Measurements from ENCODE around the gene PTCH2. TPM values are rescaled to one million over a fixed set of nuclear protein-coding genes. Genes with fewer than 3 reads are reported as not detected.
"Not testable (repeated sequence)": the region's sequence is repeated elsewhere in the genome, so short reads cannot be mapped to it uniquely, and the experiment has no call there.

The PTCH2 gene
- total RNA-seq, 1 donor from 2014 or later = 20.3 TPM

DNA sequence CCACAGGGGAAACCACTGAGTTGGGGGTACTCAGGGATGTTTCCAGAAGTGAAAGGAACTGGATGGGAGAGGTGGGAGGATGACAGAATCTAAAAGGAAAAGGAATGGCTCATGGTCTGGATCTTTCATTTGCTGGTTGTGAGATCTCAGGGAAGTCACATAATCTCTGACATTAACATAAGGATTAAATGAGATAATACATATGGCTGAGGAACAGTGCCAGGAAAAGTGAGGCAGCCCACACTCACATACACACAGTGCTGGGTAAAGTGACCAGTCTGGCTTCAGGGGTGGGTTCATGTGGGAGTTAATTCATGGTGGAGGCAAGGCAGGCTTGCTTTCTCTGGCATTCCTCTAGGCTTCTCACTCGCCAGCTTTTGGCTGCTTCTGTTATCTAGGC, 3.9 kb upstream of the PTCH2 start:
- TF ChIP-seq, protein P1, sequence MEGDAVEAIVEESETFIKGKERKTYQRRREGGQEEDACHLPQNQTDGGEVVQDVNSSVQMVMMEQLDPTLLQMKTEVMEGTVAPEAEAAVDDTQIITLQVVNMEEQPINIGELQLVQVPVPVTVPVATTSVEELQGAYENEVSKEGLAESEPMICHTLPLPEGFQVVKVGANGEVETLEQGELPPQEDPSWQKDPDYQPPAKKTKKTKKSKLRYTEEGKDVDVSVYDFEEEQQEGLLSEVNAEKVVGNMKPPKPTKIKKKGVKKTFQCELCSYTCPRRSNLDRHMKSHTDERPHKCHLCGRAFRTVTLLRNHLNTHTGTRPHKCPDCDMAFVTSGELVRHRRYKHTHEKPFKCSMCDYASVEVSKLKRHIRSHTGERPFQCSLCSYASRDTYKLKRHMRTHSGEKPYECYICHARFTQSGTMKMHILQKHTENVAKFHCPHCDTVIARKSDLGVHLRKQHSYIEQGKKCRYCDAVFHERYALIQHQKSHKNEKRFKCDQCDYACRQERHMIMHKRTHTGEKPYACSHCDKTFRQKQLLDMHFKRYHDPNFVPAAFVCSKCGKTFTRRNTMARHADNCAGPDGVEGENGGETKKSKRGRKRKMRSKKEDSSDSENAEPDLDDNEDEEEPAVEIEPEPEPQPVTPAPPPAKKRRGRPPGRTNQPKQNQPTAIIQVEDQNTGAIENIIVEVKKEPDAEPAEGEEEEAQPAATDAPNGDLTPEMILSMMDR (IDR thresholded peaks at IDR 0.05; ENCODE audit: partially characterized antibody, unreplicated experiment) = no peak
- no peaks in the 10 kb centered on the region for H3K36me3 Mint-ChIP-seq (ENCODE audit: unreplicated experiment)

DNA sequence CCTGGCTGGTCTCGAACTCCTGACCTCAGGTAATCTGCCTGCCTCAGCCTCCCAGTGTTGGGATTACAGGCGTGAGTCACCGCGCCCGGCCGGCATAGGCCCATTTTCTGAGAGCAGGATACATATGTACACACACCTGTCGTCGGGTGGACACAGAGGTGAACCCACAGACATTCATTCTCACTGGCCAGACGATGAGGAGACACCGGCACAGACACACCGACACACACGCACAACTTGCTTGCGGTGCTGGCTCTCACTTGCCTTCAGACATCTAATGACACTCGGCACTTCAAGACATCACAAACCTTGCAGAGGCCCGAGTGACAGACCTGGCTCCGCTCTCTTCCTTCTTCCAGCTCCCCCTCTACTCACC, 579 bp downstream of the PTCH2 start:
- TF ChIP-seq, protein P1 (IDR thresholded peaks at IDR 0.05; ENCODE audit: partially characterized antibody, unreplicated experiment) = no peak
- peaks cover 5% of the 10 kb centered on the region for H3K36me3 Mint-ChIP-seq (ENCODE audit: unreplicated experiment)
- no peak for DNase-seq
- peaks cover 15% of the 10 kb centered on the region for H3K4me1 Mint-ChIP-seq (ENCODE audit: low read depth, unreplicated experiment)
- H3K4me3 Mint-ChIP-seq (ENCODE audit: unreplicated experiment) = peak overlapping the region; percentile 93
- peak overlapping the region; percentile 62 for H3K27ac Mint-ChIP-seq (ENCODE audit: unreplicated experiment)
- peaks cover 6% of the 10 kb centered on the region for H3K9me3 Mint-ChIP-seq (ENCODE audit: unreplicated experiment)
- peaks cover 2% of the 10 kb centered on the region for H3K27me3 Mint-ChIP-seq (ENCODE audit: unreplicated experiment)

More for the DNA sequence above, 3.9 kb upstream of the PTCH2 start:
- Mint-ChIP-seq H3K9me3 (ENCODE audit: unreplicated experiment) (peaks cover 1% of the 10 kb centered on the region), H3K4me1 (ENCODE audit: low read depth, unreplicated experiment) (peaks cover 4% of the 10 kb centered on the region), H3K27ac (ENCODE audit: unreplicated experiment) (no peak overlapping the region), H3K27me3 (ENCODE audit: unreplicated experiment) (peaks cover 6% of the 10 kb centered on the region), H3K4me3 (ENCODE audit: unreplicated experiment) (no peak overlapping the region)
- DNase-seq = no peak

DNA sequence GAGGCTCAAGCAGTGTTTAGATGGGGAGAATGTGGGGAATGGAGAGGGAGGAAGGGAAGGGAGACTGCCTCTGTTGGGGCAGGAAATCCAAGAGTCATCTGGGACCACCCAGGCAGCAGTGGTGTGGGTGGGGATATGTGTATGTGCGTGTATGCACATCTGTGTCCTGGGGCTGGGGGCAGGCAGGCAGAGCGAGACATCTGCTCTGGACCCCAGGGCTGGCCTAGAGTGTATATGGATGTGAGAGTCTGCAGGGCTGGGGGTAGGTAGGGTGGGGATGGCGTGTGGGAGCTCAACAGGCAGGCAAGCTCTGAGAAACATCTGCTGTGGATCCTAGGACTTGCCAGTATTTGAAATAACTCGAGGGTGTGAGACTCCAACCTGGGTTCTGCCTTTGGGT, 3.5 kb downstream of the PTCH2 start:
- TF ChIP-seq, protein P1 (IDR thresholded peaks at IDR 0.05; ENCODE audit: partially characterized antibody, unreplicated experiment) = no peak
- H3K9me3 Mint-ChIP-seq (ENCODE audit: unreplicated experiment) = peaks cover 9% of the 10 kb centered on the region
- H3K27me3 Mint-ChIP-seq (ENCODE audit: unreplicated experiment) = peaks cover 2% of the 10 kb centered on the region
- no peak for DNase-seq
- H3K36me3 Mint-ChIP-seq (ENCODE audit: unreplicated experiment) = peaks cover 5% of the 10 kb centered on the region
- peaks cover 18% of the 10 kb centered on the region for H3K4me1 Mint-ChIP-seq (ENCODE audit: low read depth, unreplicated experiment)
- H3K27ac Mint-ChIP-seq (ENCODE audit: unreplicated experiment) = peak overlapping the region; percentile 86
- peak overlapping the region; percentile 14 for H3K4me3 Mint-ChIP-seq (ENCODE audit: unreplicated experiment)

DNA sequence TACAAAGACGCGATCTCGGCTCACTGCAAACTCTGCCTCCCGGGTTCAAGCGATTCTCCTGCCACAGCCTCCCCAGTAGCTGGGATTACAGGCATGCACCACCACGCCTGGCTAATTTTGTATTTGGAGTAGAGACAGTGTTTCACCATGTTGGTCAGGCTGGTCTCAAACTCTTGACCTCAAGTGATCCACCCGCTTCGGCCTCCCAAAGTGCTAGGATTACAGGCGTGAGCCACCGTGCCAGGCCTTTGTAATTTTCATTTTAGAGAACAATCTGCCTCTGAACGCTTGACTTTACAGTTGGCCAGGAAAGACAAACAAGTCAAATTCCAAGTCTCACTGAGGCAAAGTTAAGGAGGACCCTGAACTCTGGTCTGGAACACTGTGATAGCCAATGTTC, 4.8 kb downstream of the PTCH2 start:
- H3K9me3 Mint-ChIP-seq (ENCODE audit: unreplicated experiment); DNase-seq; H3K27ac Mint-ChIP-seq (ENCODE audit: unreplicated experiment): not testable (repeated sequence)

DNA sequence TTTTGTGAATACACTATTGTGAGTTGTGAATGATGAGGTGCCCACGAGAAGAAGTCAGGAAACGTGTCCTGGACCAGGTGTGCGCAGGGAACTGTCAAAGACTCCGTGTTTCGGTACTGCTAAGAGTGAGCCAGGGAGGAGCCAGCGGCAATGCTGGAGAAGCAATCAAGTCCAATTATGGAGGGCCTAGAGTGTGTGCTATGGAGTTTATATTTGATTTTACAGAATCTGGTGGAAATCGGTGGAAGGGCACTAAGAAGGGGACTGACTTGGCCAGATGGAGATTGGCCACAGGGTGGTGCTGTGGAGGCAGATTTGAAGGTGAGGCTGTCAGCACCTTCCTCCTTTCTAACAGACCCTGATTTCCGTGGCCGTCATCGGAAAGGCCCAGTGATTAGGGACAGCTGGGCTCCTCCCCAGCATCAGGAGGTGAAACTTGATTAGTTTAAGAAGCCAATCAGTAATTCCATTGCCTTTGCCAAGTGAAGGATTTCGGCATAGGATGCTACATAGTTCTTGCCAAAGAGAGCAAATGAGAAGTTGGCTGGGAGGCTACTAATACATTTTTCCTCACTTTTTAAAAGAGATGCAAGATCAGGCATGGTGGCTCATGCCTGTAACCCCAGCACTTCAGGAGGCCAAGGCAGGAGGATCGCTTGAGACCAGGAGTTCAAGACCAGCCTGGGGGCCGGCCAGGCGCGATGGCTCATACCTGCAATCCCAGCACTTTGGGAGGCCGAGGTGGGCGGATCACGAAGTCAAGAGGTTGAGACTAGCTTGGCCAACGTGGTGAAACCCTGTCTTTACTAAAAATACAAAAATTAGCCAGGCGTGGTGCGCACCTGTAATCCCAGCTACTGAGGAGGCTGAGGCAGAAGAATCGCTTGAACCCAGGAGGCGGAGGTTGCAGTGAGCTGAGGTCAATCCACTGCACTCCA, 7.0 kb downstream of the PTCH2 start:
- H3K4me3 Mint-ChIP-seq (ENCODE audit: unreplicated experiment) = no peak overlapping the region
- DNase-seq = peak; percentile 95
- peak overlapping the region; percentile 62 for H3K27ac Mint-ChIP-seq (ENCODE audit: unreplicated experiment)
- TF ChIP-seq, protein P1 (IDR thresholded peaks at IDR 0.05; ENCODE audit: partially characterized antibody, unreplicated experiment) = peak; percentile 73
- peaks cover 11% of the 10 kb centered on the region for H3K4me1 Mint-ChIP-seq (ENCODE audit: low read depth, unreplicated experiment)
- peaks cover 8% of the 10 kb centered on the region for H3K9me3 Mint-ChIP-seq (ENCODE audit: unreplicated experiment)
- H3K27me3 Mint-ChIP-seq (ENCODE audit: unreplicated experiment) = peaks cover 4% of the 10 kb centered on the region
- H3K36me3 Mint-ChIP-seq (ENCODE audit: unreplicated experiment) = no peaks in the 10 kb centered on the region

More for the DNA sequence above, 4.8 kb downstream of the PTCH2 start:
- peaks cover 18% of the 10 kb centered on the region for H3K4me1 Mint-ChIP-seq (ENCODE audit: low read depth, unreplicated experiment)
- H3K36me3 Mint-ChIP-seq (ENCODE audit: unreplicated experiment); H3K27me3 Mint-ChIP-seq (ENCODE audit: unreplicated experiment); H3K4me3 Mint-ChIP-seq (ENCODE audit: unreplicated experiment): not testable (repeated sequence)
